Muscle layer of duodenum (tissue), 2 donors: Measurements from ENCODE around the gene TEX14.

Source experiments
- H3K27ac ChIP-seq: one replicate; pipeline ENCODE4 v1.7.0; 2013; ENCODE audit warnings: mild to moderate bottlenecking, low read length
- H3K27me3 ChIP-seq: one replicate; pipeline ENCODE4 v1.7.0; 2013; ENCODE audit warnings: low read depth, mild to moderate bottlenecking, control low read depth, low read length
- H3K36me3 ChIP-seq, 2 donors: one replicate each; pipeline ENCODE4 v1.7.0; 2013; ENCODE audit warnings: low read length in 2 of 2, control low read depth in 1 of 2, mild to moderate bottlenecking in 1 of 2; ENCODE audit not compliant: insufficient read depth in 2 of 2, control insufficient read depth in 1 of 2
- H3K4me1 ChIP-seq, 2 donors: one replicate each; pipeline ENCODE4 v1.7.0; 2013; ENCODE audit warnings: low read length in 2 of 2, mild to moderate bottlenecking in 2 of 2, control low read depth in 1 of 2, moderate library complexity in 1 of 2; ENCODE audit not compliant: insufficient read depth in 2 of 2, control insufficient read depth in 1 of 2
- H3K4me3 ChIP-seq, 2 donors: one replicate each; pipeline ENCODE4 v1.7.0; 2013; ENCODE audit warnings: low read length in 2 of 2, low read depth in 1 of 2, mild to moderate bottlenecking in 1 of 2
- H3K9me3 ChIP-seq, 2 donors: one replicate each; pipeline ENCODE4 v1.7.0; 2013; ENCODE audit warnings: low read length in 2 of 2, control low read depth in 1 of 2, mild to moderate bottlenecking in 1 of 2; ENCODE audit not compliant: control insufficient read depth in 1 of 2
- donor health status: healthy.

Gene TEX14

GRCh38 chr17:58615768-58616659 lies 75.8 kb downstream of the TEX14 start:
- Histone ChIP-seq H3K4me1 (no peaks in the 10 kb centered on the region), H3K27ac (no peak overlapping the region), H3K27me3 (no peaks in the 10 kb centered on the region), H3K9me3 (no peaks in the 10 kb centered on the region), H3K4me3 (no peak overlapping the region), H3K36me3 (no peaks in the 10 kb centered on the region)

- Histone ChIP-seq H3K9me3 (no peaks in the 10 kb centered on the region), H3K27me3 (no peaks in the 10 kb centered on the region), H3K4me1 (no peaks in the 10 kb centered on the region), H3K4me3 (no peak overlapping the region), H3K36me3 (no peaks in the 10 kb centered on the region), H3K27ac (no peak overlapping the region)
These were observed 76.9 kb downstream of the TEX14 start for GRCh38 chr17:58614859-58615459.

DNA sequence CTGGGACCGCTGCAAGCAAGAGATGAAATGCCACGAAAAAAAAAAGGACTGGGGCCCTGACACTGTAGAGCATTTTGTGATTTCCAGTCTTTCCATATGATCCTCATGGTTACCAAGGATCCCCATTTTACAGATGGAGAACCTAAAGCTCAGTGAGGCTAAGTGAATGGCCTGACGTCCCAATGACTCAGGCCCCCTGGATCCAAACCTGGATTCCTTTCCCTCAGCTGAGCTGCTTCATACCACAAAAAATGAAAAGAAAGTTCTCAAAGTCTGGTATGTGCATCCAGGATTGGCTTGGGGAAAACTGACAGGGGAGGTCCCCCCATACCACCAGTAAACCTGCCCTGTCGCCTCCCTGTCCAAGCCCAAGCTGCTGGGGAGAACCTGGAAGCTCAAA lies 80.5 kb downstream of the TEX14 start:
- Histone ChIP-seq H3K4me1 (no peaks in the 10 kb centered on the region), H3K27ac (no peak overlapping the region), H3K4me3 (no peak overlapping the region), H3K36me3 (no peaks in the 10 kb centered on the region), H3K9me3 (no peaks in the 10 kb centered on the region), H3K27me3 (no peaks in the 10 kb centered on the region)

- no peak overlapping the region for H3K27ac ChIP-seq
- no peak overlapping the region for H3K4me3 ChIP-seq
- no peaks in the 10 kb centered on the region for H3K9me3 ChIP-seq
- no peaks in the 10 kb centered on the region for H3K36me3 ChIP-seq
- H3K4me1 ChIP-seq: no peaks in the 10 kb centered on the region
- H3K27me3 ChIP-seq: no peaks in the 10 kb centered on the region
These were observed 84.9 kb downstream of the TEX14 start for GRCh38 chr17:58606934-58607333.

- Histone ChIP-seq H3K27ac (no peak overlapping the region), H3K9me3 (no peaks in the 10 kb centered on the region), H3K4me1 (no peaks in the 10 kb centered on the region), H3K27me3 (no peaks in the 10 kb centered on the region), H3K36me3 (no peaks in the 10 kb centered on the region), H3K4me3 (no peak overlapping the region)
These were observed 85.9 kb downstream of the TEX14 start for GRCh38 chr17:58605986-58606385.

GRCh38 chr17:58605470-58605869 lies 86.4 kb downstream of the TEX14 start:
- Histone ChIP-seq H3K9me3 (no peaks in the 10 kb centered on the region), H3K36me3 (no peaks in the 10 kb centered on the region), H3K27ac (no peak overlapping the region), H3K4me1 (no peaks in the 10 kb centered on the region), H3K4me3 (no peak overlapping the region), H3K27me3 (no peaks in the 10 kb centered on the region)

DNA sequence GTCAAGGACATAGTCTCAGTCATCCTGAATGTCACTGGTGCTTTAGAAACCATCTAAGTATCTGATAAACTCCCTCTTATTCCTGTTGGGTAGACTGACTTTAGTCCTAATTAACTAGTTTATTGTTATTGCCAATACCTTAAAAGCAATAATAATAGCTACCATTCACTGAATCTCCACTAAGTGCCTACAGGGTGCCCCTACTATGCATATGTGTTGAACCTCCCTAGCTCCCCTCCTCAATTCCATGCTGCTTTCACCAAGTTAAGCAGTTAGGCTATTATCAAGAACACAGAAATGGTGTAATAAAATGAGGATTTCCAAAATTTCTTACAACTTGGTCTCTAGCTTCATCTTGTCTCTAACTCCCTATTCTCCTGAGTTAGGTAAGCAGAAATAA lies 89.9 kb downstream of the TEX14 start:
- Histone ChIP-seq H3K4me1 (no peaks in the 10 kb centered on the region), H3K27ac (no peak overlapping the region), H3K4me3 (no peak overlapping the region), H3K36me3 (no peaks in the 10 kb centered on the region), H3K9me3 (no peaks in the 10 kb centered on the region), H3K27me3 (no peaks in the 10 kb centered on the region)

DNA sequence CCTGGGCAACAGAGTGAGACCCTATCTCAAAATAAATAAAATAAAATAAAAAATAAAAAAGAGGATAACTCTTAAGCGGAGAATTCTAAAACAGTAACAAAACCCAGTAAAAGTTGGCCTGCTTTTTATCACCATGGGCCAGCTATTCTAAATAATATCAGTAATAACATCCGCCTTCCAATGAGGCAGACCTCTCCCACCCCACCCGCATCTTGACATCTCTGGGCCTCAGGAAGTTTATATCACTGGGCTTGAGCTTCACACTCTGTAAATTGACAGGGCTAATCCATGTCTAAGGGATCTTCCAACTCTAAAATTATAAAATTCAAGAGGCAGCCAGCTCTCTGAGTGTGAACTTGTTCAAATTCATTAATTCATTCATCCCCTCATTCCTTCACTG lies 94.5 kb downstream of the TEX14 start:
- Histone ChIP-seq H3K27ac (no peak overlapping the region), H3K4me3 (no peak overlapping the region), H3K4me1 (no peaks in the 10 kb centered on the region), H3K9me3 (no peaks in the 10 kb centered on the region), H3K36me3 (no peaks in the 10 kb centered on the region), H3K27me3 (no peaks in the 10 kb centered on the region)

DNA sequence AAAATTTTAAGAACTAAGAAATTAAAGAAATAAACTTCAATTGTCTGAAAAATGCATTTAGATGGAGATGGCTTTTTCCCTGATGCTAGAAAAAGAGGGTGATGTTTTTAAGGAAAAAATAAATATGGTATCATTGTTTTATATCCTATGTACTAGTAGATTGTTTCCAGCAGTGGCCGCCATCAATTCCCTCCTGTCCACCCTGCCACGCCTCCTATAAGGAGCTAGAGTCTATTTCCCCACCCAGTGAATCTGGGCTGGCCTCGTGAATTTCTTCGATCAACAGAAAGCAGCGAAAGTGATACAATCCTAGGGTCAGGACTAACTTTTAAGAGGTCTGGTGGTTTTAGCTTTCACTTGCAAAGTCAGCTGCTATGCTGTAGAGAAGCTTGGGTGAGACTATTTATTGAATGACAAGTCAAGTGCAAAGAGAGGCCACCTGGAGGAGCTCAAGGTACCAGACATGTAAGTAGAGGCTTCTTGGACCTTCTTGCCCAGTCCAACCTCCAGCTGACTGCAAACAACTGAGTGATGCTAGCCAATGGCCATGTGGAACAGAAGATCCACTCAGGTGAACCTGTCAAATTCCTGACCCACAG lies 96.6 kb downstream of the TEX14 start:
- no peaks in the 10 kb centered on the region for H3K36me3 ChIP-seq
- no peak overlapping the region for H3K4me3 ChIP-seq
- no peak overlapping the region for H3K27ac ChIP-seq
- no peaks in the 10 kb centered on the region for H3K27me3 ChIP-seq
- no peaks in the 10 kb centered on the region for H3K4me1 ChIP-seq
- no peaks in the 10 kb centered on the region for H3K9me3 ChIP-seq

- Histone ChIP-seq H3K4me3 (no peak overlapping the region), H3K27me3 (no peaks in the 10 kb centered on the region), H3K9me3 (no peaks in the 10 kb centered on the region), H3K36me3 (no peaks in the 10 kb centered on the region), H3K4me1 (no peaks in the 10 kb centered on the region), H3K27ac (no peak overlapping the region)
These were observed 98.7 kb downstream of the TEX14 start for GRCh38 chr17:58593123-58593522.

- Histone ChIP-seq H3K9me3 (no peaks in the 10 kb centered on the region), H3K4me3 (no peak overlapping the region), H3K27ac (no peak overlapping the region), H3K36me3 (no peaks in the 10 kb centered on the region), H3K4me1 (peaks cover 0 to 3% of the 10 kb centered on the region in 2 donors), H3K27me3 (no peaks in the 10 kb centered on the region)
These were observed 100.4 kb downstream of the TEX14 start for GRCh38 chr17:58591455-58591854.
